ENCODE data around the gene ADCY10.

- TF ChIP-seq, protein P1, sequence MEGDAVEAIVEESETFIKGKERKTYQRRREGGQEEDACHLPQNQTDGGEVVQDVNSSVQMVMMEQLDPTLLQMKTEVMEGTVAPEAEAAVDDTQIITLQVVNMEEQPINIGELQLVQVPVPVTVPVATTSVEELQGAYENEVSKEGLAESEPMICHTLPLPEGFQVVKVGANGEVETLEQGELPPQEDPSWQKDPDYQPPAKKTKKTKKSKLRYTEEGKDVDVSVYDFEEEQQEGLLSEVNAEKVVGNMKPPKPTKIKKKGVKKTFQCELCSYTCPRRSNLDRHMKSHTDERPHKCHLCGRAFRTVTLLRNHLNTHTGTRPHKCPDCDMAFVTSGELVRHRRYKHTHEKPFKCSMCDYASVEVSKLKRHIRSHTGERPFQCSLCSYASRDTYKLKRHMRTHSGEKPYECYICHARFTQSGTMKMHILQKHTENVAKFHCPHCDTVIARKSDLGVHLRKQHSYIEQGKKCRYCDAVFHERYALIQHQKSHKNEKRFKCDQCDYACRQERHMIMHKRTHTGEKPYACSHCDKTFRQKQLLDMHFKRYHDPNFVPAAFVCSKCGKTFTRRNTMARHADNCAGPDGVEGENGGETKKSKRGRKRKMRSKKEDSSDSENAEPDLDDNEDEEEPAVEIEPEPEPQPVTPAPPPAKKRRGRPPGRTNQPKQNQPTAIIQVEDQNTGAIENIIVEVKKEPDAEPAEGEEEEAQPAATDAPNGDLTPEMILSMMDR (IDR thresholded peaks at IDR 0.05): no peak
- no peak for TF ChIP-seq POLR2A (IDR thresholded peaks at IDR 0.05)
- TF ChIP-seq POLR2AphosphoS5 (IDR thresholded peaks at IDR 0.05): no peak
Observed at GRCh38 chr1:167860231-167860923, 53.6 kb downstream of the ADCY10 start.
